Stimulated activated CD8-positive, alpha-beta memory T cell treated with anti-CD3 and anti-CD28 coated beads, Interleukin-4, amount 100 ng/mL, for 1 hour (primary cell): Measurements from ENCODE around the gene ZNF500.
"Not testable (repeated sequence)": the region's sequence is repeated elsewhere in the genome, so short reads cannot be mapped to it uniquely, and the experiment has no call there.

Source experiments
- DNase-seq, 2 donors: peaks; one replicate each; pipeline ENCODE4 v3.0.0-alpha.2; 2020; ENCODE audit warnings: low read depth in 2 of 2, low spot score in 1 of 2

The ZNF500 gene

DNA sequence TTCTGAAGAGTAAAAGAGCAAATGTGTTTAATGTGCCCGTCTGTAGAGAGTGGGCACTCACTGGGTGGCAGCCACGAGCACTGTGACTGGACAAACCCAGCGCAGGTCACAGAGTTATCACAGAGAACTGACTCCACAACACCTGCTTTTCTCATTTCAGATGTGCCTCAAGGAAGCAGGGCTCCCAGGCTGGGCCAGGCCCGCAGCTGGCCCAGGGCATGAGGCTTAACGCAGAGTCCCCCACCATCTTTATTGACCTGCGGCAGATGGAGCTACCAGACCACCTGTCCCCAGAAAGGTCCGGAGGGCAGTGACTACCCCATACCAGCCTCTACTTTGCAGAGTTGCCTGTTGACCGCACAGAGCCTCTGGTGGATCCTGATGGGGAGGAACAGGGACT lies 20.7 kb downstream of the ZNF500 start:
- DNase-seq: no peak

DNA sequence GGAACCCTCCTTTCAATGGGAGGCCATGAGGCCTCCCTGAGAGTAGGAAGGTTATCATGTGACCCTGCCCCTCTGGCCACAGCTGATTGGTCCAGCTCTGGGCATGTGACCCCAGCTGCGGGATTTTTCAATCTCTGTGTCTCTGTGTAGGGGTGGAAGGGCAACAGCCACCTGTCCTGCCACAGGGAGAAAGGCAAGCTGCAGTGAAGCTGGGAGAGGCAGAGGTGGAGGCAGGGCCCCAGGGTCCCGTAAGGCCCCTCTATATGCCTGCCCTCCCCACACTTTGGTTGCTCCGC lies 21.7 kb downstream of the ZNF500 start:
- no peak for DNase-seq

DNA sequence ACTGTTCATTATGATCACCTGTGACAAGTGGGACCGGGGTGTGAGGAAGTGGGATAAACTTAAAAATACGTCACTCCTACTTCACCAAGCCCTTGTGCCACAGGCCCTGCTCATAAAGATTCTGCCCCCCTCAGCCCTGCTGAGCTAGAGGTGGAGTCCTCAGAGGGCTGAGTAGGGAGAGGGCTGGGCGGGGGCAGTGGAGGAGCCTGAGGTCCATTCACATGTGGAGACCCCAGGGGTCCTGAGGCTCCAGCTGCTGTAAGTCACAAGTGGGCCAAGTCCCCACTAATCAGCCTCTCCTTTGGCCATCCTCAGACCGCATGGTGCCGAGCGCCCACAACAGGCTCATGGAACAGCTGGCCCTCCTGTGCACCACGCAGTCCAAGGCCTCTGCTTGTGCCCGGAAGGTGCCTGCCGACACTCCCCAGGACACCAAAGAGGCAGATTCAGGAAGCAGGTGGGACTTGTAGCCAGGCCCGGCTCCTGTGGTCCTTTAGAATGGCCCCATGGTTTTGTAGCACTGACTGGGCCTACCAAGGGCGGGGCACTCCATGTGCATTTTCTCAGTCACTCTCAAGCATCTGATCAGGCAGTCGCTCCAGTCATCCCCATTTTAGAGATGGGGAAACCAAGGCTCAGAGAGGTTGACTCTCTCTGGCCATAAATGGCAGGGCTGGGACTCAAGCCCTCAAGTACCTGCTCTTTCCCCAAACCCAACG lies 22.2 kb downstream of the ZNF500 start:
- no peak for DNase-seq

DNA sequence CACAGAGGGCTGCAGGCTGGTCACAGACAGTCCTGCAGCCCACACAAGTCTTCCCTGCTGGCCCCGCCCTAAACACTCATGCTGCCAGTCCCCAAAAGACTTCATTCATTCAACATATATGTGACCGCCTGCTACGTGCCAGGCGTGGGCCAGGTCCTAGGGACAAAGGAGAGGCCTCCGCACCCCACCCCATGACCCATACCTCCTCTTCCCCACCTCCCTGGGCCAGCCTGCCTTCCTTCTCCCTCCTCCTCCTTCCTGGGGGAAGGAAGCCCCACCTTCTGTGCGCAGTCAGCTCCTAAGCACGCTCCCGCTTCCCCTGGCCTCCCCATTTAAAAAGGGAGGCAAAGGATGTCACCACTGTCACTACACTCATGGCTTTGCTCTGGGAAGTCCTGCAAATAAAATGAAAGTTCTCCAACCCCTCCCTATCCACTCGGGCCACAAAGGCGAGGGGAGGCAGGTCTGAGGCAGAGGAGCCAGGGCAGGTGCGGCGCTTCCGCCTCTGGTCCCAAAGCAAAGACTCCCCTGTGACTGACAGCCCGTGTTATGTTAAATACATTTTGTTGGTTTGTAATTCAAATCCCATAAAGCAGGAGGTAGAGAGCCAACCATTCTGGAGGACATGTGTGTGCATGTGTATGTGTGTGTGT lies 23.6 kb downstream of the ZNF500 start:
- no peak for DNase-seq

DNA sequence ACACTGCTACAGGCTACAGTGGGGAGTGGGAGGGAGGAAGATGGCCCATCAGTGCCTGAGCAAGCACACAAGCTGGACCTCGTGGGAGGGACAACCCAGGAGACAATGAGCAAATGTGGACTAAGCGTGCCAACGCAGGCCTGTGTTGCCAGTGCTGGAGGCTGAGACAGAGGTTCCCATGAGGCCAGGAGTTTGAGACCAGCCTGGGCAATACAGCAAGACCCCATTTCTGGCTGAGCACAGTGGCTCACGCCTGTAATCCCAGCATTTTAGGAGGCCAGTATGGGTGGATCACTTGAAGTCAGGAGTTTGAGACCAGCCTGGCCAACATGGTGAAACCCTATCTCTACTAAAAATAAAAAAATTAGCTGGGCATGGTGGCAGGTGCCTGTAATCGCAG lies 28.6 kb downstream of the ZNF500 start:
- DNase-seq: not testable (repeated sequence)

DNA sequence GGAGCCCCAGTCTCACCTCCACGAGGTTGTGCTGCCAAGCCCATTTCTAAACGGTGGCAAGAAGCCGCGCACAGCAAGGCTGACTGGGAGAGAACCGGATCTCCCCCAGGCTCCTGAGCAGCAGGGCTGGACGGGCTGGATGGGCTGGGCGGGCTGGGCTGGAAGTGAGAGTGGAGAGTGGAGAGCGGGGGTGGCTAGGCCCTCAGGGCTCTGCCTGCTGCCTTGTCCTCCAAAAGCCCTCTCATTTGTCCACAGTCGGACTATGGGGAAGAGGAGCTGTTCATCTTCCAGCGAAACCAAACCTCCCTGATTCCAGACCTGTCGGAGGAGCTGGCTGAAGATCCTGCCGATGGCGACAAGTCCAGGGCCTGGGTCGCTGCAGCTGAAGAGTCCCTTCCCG lies 29.4 kb downstream of the ZNF500 start:
- no peak for DNase-seq

DNA sequence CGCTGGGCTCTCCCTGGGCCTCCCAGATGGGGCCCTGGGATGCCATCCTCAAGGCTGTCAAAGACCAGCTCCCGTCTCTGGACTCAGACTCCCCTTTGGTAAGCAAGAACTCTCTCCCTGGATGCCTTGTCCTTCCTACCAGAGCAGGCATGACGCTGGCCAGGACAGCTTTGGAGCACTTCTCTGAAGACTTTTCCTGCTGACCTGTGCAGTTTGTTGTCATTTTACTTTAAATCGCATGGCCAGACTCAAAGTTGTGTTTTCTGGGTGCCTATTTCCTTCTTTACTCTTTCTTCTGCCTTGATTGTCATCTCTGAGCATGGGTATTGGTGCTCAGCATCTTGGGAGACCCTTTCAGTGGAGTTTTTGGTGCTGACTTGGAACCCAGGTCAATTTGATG lies 30.4 kb downstream of the ZNF500 start:
- no peak for DNase-seq

DNA sequence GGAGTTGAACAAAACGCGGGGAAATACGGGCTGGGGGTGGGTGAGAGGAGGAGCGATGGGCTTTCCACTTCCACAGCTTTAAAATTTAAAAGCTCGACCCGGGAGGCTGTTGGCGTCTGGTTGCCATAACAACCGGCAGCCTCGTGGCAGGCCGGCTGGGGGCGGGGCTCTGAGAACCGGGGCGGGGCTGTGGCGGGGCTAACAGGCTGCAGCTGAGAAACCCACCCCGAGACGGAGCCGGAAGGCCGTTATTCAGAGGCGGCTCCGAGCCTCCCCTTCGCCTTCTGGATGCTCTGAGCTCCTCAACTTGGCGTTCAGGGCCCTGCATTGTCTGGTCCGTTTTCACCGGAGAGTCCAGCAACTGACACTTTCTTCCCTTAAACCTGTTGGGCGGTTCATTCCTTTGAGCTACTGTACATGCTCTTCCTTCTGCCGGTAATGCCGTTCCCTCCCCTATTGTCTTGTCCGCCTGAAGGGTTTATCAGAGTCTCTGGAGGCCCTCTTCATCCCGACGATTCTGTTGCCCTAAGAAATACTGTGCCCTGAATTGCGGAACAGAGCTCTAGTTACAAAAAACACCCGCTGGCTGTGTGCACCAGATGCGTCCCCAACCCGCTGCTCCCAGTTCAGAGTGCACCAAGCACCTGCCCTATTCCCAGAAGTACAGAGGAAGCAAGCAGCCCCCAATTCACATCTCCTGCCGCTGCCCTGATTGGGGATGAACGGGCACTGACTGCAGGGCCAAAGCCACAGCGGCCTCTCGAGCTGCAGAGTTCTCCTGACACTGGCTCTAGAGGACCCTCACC lies 32.0 kb downstream of the ZNF500 start:
- peak; percentile 90 to 93 for DNase-seq

DNA sequence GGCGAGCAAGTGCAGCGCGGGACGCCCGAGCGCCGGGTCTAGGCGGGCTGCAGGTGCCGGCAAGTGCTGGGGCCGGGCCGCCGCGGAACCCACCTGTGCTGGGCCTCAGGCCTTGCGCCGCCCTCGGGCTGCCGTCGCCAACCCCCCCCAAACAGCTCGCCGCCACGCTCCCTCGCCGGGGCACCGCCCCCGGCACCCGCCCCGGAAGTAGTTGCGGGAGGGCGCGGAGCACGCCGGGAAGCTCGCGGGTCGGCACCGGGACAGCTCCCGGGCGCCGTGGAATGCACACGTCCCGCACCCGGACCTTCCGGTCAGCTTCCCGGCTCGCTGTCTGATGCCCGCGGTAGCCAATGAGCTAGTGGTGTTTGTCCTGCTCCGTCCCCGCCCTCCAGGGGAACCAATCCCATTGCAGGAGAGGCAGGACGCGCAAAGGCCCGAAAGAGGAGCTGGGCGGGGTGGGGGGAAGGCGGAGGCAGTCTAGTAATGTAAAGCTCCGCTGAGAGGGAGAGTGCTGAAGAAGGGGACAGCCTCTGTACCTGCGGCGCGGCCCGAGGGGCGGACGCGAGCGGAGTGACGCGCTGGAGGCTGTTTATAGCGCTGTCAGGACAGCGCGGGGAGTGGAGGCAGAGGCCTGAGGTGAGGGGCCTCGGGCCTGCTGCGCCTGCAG lies 32.8 kb downstream of the ZNF500 start, which contains the start of the genes ANKS3 and DNAAF8:
TSS of gene ANKS3 (minus strand) at position 209 of the 667 bp plus-strand sequence. CDS start 4,122 bp downstream, outside the sequence.
TSS of gene DNAAF8 (plus strand) at position 475 of the 667 bp plus-strand sequence. CDS start 1,978 bp downstream, outside the sequence.
- peak; percentile 53 to 62 for DNase-seq

DNA sequence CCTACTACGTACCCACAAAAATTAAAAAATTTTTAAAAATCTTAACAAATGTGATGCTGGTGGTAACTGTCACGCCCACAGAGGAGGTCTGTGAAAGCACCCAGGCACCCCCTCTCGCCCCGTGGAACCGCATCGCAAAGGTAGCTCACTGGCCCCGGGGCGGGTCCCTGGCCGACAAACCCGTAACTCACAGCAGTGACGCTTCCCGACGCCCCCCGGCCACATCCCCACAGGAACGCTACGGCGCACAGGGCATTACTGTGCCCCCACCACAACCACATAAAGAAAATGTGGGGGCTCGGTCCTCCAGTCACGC lies 33.3 kb downstream of the ZNF500 start:
- DNase-seq: no peak

DNA sequence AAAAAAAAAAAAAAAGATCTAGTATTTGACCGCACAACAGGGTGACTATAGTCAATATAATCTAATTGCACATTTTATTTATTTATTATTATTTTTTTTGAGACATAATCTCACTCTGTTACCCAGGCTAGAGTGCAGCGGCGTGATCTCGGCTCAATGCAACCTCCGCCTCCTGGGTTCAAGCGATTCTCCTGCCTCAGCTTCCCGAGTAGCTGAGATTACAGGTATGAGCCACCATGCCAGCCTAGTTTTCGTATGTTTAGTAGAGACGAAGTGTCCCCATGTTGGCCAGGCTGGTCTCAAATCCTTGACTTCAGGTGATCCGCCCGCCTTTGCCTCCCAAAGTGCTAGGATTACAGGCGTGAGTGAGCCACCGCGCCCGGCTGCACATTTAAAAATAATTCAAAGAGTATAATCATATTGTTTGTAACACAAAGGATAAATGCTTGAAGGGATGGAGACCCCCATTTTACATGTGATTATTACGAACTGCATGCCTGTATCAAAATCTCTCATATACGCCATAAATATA lies 33.7 kb downstream of the ZNF500 start:
- DNase-seq: no peak

DNA sequence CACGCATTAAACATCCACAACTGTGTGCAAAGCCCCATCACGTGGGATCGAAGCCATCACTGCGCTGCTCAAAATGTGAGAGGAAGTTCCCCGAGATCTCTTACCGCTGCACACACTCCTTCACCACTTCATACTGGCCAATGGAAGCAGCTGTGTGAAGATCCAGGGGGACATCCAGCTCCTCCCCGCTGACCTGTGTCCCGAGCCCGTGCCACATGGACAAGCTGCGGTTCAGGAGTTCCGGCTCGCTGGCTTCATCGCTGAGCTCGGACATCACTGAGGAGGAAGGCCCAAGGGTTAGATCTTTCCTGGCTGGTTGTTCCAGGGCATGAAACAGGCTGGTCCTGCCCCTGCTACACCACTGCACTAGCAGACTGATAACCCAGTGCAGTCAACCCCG lies 37.1 kb downstream of the ZNF500 start:
- DNase-seq: no peak

DNA sequence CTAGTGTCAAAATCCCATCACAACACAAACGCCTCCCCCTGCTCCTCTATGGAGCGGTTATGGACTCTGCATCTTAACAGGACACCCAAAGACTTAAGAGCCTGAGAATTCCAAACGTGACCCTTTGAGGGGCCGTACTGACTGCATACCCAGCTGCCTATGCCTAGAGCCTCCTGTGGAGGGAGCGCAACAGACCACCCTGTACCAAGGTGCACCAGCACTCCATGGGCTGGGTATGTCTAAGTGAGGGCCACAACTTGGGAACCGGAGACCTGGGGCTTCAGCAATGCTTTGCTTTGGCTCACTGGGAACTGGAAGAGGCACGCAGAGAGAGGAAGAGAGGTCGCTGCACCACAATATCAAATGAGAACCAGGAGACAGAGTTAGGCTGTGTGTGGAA lies 38.3 kb downstream of the ZNF500 start:
- no peak for DNase-seq

DNA sequence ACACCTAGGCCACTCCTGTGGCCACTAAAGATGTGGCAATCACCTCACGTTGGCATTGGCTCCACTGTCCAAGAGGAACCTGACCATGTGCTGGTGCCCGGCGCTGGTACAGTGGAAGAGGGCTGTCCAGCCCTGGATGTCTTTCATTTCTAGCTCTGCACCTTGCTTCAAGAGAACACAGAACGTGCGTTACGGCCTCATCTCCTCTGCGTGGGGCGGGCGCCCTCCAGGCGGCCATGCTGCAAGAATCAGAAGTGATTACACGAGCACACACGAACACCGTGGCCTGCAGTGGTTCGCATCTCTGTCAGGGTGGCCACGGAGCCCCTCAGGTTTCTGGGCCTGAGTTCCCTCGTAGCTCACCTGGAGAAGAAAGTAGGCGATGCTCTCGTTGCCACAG lies 40.3 kb downstream of the ZNF500 start:
- DNase-seq: no peak

DNA sequence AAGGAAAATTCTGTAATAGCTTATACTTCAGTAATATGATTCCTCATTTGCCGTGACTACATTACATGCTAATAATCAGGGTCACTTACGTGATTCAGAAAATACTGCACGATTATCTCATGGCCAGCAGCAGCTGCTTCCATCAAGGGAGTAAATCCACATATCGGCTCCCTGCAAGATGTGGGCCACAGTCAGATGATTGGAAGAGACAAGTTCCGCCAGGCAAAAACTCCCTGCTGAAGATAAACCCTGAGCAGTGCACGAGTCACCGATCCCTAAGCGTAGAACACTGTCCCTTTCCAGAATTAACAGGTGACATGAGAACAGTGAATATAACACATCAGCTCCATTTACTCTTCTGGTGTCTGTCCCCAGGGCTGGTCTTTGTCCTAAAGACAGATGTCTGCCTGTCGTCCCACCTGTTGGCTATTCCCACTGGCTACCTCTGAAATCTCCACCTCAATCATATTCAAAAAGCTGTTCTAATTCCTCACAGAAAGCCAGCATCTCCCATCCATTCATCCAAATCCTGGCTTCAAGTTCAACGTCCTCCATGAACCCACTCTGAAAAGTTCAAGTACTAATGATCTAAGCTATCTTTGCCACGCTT lies 42.2 kb downstream of the ZNF500 start:
- no peak for DNase-seq

DNA sequence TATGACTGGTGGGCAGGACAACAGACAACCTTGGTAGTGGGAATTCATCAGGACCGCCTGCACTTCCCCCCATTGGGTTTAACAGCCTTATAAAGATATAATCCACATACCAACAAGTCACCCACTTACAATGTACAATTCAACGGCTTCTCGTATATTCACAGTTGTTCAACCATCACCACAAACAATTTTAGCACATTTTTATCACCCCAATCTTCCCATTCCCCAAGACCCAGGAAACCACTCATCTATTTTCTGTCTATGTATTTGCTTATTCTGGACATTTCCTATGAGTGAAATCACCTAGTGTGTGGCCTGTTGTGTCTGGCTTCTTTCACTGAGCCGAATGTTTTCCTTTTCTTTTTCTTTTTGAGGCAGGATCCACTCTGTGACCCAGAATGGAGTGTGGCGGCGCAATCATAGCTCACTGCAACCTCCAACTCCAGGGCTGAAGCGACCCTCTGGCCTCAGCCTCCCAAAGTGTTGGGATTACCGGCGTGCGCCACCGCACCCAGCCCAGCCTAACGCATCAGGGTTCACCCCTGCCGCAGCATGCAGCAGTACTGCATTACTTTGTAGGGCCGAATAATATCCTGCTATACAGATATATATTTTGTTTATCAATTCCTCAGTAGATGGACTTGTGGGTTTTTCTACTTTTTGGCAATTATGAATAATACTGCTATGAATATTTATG lies 43.7 kb downstream of the ZNF500 start:
- DNase-seq: no peak

DNA sequence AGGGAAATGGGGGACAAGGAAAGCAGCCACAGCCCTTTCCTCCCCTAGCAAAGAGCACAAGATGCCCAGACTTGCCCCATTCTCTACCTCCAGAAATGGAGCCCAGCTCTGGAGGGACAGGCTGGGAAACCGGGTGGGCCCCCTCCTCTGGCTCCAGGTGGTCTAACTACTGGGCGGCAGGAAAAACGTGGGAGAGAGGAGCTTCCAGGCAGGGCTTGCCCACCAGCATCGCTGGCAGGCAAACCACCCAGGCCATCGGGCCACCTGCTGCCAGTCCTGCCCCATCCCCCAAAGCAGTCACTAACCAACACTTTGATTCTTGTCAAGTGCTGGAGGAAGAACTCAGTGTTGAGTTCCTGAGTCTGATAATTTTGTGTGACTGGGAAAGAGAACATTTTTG lies 48.5 kb downstream of the ZNF500 start:
- no peak for DNase-seq

DNA sequence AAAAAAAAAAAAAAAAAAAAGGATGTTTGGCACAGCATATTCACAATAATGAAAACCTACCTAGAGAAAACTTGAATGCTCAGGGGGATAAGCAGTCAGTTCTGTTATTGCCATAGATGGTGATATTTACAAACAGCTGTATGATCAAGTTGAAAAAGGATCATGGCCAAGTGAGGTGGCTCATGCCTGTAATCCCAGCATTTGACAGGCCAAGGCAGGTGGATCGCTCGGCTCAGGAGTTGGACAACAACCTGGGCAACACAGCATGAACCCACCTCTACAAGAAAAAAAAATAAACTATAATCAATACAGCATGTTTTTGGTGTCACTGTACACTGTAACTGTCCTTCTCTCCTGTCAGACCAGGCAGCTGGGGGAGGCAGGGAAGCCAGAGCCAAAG lies 52.0 kb downstream of the ZNF500 start:
- DNase-seq: no peak

DNA sequence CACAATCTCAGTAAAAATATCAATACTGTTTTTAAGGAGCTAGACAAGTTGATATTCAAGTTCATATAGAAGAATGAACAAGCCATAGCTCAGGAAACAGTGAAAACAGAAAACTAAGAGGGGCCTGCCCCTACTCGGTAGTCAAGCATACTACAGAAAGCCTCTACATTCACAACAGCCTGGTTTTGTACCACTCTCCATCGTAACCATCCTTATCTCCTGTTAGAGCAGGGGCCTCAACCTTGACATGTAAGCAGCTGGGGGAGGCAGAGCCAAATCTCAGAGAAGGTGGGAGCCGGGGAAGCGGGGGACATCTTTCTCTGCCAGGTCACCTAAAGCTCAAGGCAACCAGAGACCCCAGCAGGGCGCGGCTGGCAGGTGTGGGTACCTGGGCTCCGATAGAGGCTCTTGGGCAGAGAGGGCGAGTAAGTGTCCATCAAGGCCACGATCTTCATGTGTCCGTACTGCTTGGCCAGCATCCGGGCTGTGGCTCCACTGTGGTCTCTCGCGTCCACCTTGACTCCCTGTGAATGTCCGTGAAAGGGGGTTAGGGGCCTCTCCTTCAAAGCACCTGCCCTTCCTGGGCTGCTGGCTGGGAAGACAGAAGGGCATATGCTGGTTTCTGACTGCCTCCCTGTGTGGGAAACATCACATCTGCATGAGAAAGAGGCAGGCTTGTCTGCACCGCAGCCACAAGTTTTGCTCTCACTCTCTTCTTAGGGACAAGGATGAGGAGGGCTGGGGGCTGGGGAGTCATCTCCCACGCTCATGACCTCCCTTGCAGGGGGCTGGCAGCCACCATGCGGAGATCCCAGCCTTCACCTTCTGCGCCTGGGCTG lies 53.1 kb downstream of the ZNF500 start:
- no peak for DNase-seq

DNA sequence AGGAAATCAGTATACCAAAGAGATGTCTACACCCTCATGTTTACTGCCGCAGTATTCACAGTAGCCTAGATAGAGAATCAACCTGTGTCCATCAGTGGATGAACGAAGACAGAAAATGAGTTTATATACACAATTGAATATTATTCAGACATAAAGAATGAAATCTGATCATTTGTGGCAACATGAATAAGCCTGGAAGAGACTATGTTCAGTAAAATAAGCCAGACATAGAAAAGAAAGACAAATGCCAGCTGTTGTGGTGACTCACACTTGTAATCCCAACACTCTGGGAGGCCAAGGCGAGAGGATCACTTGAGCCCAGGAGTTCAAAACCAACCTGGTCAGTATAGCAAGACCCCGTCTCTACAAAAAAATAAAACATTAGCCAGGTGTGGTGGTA lies 57.5 kb downstream of the ZNF500 start:
- DNase-seq: no peak
